ENCODE results near the gene ANKS6.

GRCh38 chr9:98777618-98778017 lies 18.7 kb downstream of the ANKS6 start:
- TF ChIP-seq CTCF (IDR thresholded peaks at IDR 0.05; ENCODE audit: low read depth, low read length, missing input control) (no peak), REST (IDR thresholded peaks at IDR 0.05) (no peak), SP1 (IDR thresholded peaks at IDR 0.05) (no peak), ATF3 (IDR thresholded peaks at IDR 0.05) (no peak), YY1 (IDR thresholded peaks at IDR 0.05) (no peak), TAF1 (conservative IDR thresholded peaks at IDR 0.05) (no peak), FOXA1 (IDR thresholded peaks at IDR 0.05) (no peak), HNF4G (IDR thresholded peaks at IDR 0.05) (no peak), GABPA (IDR thresholded peaks at IDR 0.05 in 1 of 2, conservative IDR thresholded peaks at IDR 0.05 in 1 of 2) (no peak), EGR1 (IDR thresholded peaks at IDR 0.05; ENCODE audit: low read depth in 2 of 2) (no peak), MAX (IDR thresholded peaks at IDR 0.05) (no peak)
